ELR (cell line): Measurements from ENCODE around the gene OSBPL10.
A peak's percentile ranks its signal among the peaks of the same experiment; 100 is the strongest.

Experiments used
- DNase-seq: peaks from one replicate; pipeline ENCODE4 v3.0.0-alpha.2; 2015; ENCODE audit warnings: low read depth

OSBPL10 gene

DNA sequence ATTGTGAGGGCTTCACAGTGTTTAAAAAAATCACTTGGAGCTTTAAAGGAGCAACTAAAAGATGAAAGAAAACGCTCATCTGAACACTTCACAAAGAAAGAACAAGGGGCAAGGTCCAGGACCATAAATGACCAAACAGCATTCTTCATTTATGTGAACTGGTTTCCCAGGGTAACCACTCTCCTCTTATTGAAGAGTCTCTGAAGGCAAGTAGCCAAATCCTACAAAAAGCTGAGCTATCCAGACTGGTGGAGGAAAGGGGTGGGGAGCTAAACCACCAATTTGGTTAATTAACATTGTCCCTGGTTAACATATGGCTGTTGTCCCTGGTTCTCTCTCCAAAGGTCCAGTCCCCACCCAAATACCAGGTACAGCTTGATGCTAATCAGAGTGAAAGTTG, 58.1 kb downstream of the OSBPL10 start:
- DNase-seq, result no peak

DNA sequence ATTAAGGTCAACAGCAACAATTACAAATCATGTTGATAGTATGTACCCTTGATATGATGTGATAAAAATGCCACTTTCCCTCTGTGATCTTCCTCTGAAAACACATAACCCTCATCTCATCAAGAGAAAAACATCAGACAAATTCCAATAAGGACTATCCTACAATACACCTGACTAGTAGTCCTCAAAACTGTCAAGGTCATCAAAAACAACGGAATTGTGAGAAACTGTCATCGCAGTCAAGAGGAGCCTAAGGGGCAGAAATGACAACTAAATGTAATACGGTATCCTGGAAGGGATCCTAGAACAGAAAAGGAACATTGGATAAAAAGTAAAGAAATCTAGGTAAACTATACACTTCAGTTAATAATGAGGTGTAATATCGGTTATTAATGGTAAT, 59.2 kb downstream of the OSBPL10 start:
- no peak for DNase-seq

DNA sequence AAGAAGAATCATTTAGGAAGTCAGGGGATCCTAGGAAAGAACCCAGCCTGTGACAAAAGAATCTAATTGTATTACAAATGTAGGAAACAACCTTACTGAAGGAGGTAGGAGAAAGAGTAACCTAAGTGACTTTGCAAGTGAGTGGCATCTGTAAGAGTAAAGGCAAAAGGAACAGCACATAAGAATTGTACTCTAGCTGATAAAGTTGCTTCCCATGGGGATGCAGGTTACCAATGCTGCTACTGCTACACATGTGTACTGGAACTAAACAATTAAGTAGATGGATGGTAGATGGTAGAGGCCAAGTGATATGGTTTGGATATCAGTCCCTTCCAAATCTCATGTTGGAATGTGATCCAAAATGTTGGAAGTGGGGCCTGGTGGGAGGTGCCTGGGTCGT, 60.8 kb downstream of the OSBPL10 start:
- DNase-seq, result no peak

DNA sequence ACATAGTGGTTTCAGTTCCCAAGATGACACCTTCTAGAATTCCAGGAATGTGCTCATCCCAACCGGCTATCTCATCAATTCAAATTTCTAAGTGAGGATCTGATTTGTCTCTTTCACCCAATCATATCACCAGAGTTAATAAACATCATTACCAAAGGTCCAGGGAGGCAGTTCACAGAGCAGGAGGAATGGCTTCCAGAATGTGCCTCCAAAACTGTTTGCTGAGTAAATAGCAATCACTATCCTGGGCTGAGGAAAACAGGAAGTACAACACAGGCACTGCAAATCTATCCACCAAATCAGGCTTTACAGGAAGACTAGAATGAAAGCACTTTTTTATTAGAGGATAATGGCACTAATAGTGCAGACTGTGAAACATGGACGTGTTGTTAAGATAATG, 61.5 kb downstream of the OSBPL10 start:
- no peak for DNase-seq

DNA sequence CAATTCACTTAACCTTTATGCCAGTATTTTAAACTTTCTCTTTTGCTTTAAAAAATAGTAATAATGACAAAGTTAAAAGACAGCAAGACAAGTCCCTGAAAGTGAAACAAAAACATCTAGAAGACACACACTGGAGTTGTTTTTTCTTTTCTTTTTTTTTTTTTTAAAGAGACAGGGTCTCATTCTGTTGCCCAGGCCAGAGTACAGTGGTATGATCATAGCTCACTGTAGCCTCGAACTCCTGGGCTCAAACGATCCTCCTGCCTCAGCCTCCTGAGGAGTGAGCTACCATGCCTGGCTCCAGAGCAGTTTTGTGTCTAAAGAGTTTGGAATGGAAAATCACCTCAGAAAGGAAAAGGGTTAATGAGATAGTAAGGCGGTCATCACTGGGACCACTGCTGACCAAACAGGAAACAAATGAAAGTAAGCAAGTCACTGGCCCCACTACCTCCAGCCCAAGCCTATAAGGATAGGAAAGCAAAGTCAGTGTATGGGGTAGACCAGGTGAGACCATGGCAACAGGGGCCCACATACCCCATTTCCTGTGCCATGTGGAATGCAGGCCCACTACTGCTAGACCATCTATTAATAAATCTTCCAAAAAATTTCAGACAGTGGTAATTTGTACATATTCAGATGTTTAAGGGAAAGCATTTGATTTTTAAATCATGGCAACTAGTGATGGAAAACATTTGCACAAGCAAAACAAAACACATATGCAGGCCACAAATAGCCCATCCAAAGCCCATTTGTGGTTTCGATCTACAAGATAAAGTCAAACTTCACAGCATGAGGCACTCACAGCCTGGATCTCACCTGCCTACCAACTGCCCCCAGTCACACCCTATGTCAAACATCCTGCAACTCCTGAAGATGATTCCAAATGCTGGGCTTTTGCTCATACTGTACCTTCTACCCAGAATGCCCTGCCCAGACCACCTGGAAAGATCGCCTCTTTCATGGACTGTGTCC, 62.6 kb downstream of the OSBPL10 start:
- DNase-seq, result peak; percentile 13

DNA sequence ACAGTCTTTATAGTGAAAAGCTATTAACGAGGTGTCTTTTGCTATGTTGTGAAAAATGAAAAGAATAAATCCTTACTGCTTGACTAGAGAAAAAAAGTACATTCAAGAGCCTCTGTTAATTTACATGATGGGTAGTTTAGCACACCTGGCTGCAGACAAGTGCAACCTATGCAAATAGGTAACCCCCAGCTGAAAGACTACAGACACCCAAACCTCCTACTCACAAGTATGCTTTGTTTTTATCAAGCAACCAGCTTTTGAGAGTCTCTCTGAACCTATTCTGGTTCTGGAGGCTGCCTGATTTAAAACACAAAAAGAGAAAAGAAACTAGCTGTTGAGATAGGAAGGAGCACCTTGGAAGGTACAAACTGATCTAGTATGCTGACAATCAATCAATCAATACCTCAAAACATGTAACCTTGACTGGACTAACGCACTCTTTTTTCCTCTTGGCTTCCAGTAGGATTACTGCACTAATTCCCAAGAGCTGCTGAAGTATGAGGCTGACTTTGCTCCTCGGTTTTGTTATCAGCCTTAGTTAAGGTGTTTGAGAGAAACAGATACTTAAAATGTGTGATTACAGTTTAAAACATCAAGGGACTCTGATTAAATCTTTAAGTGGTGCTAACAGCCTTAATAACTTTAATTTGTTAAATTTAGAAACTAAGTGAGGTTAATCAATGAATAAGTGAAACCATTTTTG, 63.6 kb downstream of the OSBPL10 start:
- no peak for DNase-seq

DNA sequence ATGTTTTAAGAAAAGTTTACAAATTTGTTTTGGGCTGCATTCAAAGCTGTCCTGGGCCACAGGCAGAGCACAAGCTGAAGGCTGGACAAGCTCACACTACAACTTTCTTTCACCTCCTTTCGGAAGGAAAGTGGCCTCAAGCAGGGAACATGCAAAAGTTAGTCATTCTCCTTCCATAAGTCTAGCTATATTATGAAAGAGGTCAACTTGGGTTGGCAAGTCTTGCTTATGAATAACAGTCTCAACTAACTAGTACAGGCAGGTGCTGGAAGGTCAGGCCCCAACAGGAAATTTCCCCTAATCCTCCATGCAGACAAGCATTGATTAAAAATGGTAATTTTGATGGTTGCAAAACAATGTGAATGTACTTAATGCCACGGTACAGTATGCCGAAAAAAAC, 69.4 kb downstream of the OSBPL10 start:
- no peak for DNase-seq

DNA sequence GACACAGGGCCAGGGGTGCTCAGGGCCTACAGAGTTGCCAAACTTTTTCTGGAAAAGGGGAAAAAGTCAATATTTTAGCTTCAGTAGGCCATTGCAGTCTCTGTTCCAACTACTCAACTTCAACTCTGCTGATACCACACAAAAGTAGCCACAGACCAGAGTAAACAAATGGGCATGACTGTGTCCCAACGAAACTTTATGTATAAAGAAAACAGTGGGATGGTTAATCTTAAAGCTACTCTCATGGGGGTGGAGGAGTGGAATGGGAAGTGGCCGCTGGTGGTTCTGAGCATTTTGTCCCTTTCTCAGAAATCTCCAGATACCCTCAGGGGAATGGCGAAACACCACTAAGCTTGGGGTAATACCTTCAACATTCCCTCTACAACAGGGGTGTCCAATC, 69.9 kb downstream of the OSBPL10 start:
- DNase-seq, result no peak

DNA sequence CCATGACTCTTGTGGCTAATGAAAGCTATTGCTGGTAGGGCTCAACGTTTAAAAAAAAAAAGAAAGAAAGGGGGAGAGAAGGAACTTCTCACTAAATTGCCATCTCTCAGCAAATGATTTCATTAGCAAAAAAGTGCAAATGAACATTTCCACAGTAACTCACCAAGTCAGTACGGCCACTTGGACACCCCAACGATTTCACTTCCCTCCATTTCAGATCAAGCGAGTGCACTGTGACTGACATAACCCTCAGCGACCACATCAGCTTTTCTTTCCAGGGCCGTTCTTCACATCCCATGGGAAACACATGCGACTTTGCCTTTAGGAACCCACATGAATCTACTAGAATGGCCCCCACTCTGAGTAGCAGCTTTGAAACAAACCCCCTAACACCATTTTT, 71.6 kb downstream of the OSBPL10 start:
- DNase-seq, result no peak

DNA sequence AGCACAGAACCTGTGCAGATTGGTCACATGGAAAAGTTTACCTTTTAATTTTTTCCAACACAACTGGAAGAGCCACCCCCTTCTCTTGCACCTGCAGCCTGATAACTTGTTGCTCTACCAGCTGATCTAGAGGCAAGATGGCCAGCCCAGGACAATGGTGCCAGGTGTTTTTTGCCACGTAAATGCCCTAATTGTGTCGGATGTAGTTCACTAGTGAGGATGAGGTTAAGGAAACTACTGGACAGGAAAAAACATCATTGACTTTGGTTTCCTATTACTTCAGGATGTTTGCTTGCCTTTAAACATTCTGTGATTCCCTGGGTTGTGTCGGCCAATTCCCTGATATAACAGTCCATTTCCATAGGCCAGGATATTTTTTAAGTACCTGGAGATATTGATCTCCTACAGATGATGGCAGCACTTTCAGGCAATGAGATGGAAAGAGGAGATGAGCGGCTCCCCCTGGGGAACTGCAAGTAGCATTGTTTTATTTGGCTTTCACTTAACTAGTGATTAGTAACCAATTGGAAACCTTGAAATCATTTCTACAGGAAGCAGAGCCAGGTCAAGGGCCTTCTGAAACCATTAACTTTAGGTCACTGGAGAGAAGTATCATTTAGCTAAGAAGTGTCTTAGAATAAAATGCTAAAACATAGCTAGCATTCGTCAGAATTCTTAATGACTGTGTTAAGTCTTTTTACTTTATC, 72.5 kb downstream of the OSBPL10 start:
- DNase-seq, result peak; percentile 20

DNA sequence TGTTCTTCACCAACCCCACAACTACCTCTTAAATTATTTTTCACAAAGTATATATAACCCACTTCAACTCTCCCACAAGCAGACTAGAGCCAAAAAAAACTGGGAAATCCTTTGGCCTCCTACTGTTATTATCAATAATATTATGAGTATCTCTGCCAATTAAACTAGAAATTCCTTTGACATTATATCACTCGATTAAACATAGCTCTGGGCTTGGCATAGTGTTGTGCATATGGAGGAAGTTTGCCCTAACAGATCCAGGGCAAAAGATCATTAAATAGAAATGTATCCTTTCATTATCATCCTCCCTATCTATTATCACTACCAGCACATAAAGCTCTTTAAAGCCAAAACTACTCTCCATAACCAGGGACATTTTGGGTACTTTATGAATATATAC, 74.9 kb downstream of the OSBPL10 start:
- peak; percentile 10 for DNase-seq

DNA sequence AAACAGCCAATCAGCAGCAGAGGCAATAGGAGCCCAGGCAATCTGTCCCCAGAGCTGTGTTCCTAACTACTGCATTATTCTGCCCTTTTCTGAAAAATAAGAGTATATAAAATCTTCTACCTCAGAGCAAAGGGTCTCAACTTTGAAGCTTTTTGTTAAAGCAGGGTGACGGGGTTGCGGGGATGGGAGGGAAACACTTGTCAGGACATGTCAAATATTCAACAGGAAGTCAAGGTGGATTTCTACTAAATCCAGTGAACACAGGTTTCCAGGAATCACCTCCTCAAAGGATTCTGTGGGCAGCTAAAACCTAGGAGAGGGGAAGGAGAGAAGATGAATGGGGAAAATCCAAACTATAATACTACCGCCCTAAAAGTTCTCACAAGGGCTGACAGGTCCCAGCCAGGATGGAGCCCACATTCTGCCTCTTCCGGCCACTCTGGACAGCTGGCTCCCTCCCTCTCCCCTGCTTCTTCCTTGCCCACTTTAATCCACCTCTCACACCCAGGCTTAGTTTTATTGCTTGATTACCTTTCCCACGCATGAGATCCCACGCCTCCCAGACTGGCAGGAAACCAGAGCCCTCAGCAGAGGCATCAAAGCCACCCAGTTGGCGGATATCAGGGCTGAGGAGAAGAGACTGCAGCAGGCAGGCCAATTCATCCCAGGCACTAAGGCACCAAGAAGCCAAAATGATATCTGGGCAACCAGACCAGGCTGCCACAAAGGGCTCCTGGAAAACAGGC, 77.2 kb downstream of the OSBPL10 start:
- DNase-seq, result no peak

DNA sequence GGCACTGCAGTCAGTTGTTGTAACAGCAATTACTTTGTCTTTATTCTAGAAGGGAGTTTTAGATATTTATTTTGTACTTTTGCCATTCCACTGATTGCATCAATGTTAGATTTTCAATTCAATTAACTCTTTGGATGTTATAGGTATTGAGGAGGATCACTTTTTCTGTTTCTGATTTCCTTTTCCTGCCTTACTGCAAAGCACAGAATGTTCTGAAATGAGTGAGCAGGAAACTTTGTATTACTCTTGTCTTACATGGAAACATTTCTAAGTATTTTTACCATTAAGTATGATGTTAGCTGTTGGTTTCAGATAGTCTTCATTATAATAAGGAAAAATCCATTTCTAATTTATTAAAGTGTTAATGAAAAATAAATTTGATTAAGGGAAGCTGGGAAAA, 80.5 kb downstream of the OSBPL10 start:
- DNase-seq, result no peak

DNA sequence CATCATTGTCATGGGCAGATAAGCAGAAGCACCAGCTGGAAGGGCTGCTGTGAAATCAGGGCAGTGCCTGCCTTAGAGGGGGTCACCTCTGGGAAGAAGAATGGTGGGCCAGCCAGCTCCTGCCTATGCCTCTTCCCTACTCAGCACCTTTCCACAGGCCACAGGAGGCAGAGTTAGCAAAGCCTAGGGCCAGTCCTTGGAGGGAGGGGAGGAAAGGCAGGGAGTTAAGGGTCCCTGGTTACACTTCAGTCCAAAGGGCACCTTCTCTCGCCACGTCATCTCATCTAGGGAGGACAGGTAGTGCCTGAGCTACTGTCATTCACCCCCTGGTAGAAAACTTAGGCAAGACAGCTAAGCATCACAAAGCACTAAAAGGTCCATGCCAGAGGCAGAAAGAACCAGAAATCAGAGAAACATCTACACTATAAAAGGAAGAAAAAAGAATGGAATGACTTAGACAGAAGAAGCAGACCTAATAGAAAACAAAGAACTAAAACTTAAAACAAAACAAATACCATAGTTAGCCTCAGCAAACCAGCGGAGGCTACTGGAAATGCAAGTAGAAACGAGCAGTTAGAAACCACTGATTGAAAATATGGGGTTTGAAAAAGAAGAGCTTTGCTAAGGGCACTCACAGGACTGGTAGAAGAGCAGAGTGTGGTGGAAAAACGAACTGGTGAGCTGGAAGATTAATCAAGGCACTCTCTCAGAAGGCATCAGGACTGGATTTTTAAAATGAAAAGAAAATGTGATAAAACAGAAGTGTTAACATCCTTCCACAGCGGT, 84.2 kb downstream of the OSBPL10 start:
- DNase-seq, result no peak

DNA sequence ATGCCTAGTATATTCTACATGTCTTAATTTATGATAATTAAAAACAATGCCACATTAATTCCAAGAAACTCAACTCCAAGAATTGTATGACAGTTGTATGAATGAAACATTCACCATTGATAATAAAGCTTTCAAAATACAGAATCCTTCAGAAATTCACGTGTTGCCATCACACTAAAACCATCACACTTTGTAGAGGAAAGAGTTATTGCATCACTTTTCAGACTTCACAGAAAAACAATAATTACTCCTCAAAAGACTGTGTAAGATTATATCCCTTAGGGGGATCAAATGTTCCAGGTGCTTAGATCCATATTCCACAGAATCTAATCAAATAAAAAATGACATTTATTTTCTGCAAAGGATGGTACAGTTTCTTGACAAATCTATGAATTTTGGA, 85.0 kb downstream of the OSBPL10 start:
- DNase-seq, result no peak

DNA sequence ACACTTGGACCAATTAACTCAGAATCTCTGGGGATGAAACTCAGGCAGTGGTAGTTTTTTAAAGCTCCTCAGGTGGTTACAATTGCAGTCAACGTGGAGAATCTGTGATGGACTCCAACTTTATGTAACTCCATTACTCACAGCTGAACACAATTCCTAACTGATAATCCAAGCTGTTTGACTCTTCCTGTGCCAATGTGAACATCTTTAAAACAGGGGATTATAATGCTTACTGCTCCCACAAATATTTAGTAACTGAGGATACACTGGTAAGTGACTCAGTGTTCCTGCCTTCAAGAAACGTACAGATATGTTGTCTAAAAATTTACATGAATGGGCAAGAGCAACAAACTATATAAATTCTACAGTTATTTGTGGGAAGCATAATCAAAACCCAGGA, 85.6 kb downstream of the OSBPL10 start:
- peak; percentile 37 for DNase-seq

DNA sequence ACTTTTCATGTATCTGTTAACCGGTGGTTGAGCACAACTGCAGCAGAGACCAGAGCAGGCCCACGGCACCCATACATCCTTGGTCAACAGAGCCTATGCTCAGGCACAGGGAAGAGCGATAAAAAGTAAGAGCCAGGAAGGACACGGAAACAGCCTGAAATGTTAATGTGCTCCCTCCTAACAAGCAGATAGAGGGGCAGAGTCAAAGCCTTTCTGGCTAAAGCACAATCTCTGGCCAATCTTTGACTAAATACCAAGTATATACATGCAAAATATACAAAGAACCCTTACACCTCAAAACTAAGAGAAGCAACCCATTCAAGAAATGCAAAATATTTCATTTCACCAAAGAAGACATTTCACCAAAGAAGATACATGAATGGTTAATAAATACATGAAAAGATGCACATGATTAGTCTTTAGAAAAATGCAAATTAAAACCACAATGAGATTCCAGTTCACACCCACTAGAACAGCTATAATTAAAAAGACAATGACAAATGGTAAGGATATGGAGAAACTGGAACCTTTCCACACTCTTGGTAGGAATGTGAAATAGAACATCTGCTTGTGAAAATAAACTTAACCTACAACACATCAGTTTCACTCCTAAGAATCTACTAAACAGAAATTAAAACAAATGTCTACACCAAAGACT, 88.0 kb downstream of the OSBPL10 start:
- DNase-seq, result no peak

DNA sequence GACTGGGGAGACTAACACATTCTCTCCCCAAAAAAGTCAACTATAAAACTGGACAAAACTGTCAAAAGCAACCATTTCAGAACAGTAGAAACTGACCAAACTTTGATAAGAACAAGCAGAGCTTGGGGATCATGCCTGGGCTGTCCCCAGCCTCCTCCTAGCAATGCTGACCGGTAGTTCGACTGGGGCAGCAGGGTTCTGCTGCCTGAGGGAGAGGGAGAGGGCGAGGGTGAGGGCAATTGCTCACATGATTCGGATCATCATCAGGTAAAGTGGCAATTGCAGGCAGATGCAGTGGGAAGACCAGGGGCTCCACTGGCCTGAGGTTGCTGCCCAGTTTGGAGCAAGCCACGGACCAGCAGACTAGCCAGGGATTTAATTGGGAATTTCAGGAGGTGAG, 88.6 kb downstream of the OSBPL10 start:
- DNase-seq, result no peak

DNA sequence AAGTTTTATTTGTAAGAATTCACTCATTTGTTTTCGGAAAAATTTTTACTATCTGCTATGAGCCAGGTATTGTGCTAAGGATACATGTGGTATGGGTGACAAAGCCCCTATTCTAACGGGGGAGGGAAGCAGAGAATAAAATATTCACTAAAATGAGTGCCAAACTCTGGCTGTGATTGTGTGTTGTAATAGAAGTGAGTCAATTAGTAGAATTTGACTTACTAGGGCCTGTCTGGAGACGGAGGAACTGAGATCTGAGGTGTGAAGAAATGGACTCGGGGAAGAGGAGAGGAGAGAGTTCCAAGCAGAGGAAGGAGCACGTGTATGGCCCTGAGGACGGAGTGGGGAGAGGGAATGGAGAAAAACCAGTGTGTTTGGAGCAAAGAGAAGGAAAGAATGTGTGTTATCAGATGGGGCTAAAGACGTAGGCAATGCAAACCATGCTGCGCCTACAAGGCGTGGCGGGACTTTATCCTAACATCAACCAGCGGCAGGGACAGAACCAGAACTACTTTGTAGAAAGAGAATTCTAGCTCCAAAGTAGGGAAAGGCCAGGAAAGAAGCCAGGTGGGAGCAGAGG, 89.1 kb downstream of the OSBPL10 start:
- DNase-seq, result no peak

DNA sequence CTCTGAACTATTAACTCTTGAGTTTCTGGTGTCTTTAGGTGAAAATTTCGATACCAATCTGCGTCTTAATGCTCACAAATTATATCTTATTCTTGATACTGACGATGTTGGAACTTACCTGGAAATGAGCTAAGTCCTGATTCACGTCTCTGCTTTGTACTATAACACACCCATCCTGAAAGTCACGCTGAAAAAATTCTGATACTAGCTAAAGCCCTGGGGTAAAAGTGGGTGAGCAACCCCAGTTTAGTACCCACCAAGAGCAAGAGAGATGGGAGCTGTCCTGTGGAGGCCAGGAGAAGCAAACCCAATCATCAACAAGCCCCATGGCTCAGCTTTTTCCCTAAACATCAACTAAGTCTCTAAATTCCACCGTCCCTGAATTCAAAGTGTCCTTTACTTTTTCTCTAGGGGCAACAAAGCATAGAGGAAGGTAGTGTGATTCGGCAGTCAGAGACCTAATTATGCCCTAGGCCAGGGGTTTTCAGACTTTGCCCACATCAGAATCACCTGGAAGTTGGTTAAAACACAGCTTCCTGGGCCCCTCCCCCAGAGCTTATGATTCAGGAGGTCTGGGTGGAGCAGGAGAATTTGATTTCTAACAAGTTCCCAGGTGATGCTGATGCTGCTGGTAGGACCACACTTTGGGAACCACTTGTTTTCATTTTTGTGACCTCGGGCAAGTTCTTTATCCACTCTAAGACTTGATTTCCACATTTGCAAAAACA, 90.2 kb downstream of the OSBPL10 start:
- no peak for DNase-seq
